Fibroblast of skin of abdomen (primary cell): Measurements from ENCODE around the gene CHL1. TPM values are rescaled to one million over a fixed set of nuclear protein-coding genes. Genes with fewer than 3 reads are reported as not detected.

Experiments
- DNase-seq: peaks from one replicate; pipeline ENCODE4 v3.0.0-alpha.2; 2013
- polyA plus RNA-seq, 2 experiments: library from polyadenylated mRNA; unstranded; fragments of 120-200 nt; gene quantifications; one replicate each; pipeline ENCODE4 v1.2.1, GENCODE V29; 2013; ENCODE audit not compliant: insufficient read length in 2 of 2

Gene CHL1
- 0.19 TPM for polyA plus RNA-seq (2013, experiment 1 of 2; ENCODE audit: insufficient read length)
- polyA plus RNA-seq (2013, experiment 2 of 2; ENCODE audit: insufficient read length): 0.14 TPM

GRCh38 chr3:196311-197148 is at the start of gene CHL1:
Gene CHL1, plus strand, starts transcription at chr3:196763. Its CDS starts 123,014 bp downstream, at chr3:319777.
- no peak for DNase-seq

- DNase-seq: no peak
Measured at GRCh38 chr3:151614-152189, 44.9 kb upstream of the CHL1 start.

GRCh38 chr3:159974-160373 is 36.6 kb upstream of the CHL1 start:
- no peak for DNase-seq

GRCh38 chr3:166071-166470 is 30.5 kb upstream of the CHL1 start:
- no peak for DNase-seq

- no peak for DNase-seq
Measured at GRCh38 chr3:166799-167198, 29.8 kb upstream of the CHL1 start.

GRCh38 chr3:173886-174285 is 22.7 kb upstream of the CHL1 start:
- no peak for DNase-seq

- DNase-seq: no peak
Measured at GRCh38 chr3:184976-185375, 11.6 kb upstream of the CHL1 start.

- DNase-seq: no peak
Measured at GRCh38 chr3:192215-192929, 4.2 kb upstream of the CHL1 start.

- no peak for DNase-seq
Measured at GRCh38 chr3:194001-194400, 2.6 kb upstream of the CHL1 start.

- no peak for DNase-seq
Measured at GRCh38 chr3:194421-194820, 2.1 kb upstream of the CHL1 start.

- DNase-seq: no peak
Measured at GRCh38 chr3:195666-196065, 897 bp upstream of the CHL1 start.

GRCh38 chr3:197149-197827 is 725 bp downstream of the CHL1 start:
- DNase-seq: no peak

- DNase-seq: no peak
Measured at GRCh38 chr3:197828-198491, 1.4 kb downstream of the CHL1 start.

- no peak for DNase-seq
Measured at GRCh38 chr3:199835-200234, 3.3 kb downstream of the CHL1 start.

- DNase-seq: no peak
Measured at GRCh38 chr3:200758-201325, 4.3 kb downstream of the CHL1 start.

- no peak for DNase-seq
Measured at GRCh38 chr3:204102-204501, 7.5 kb downstream of the CHL1 start.

- DNase-seq: no peak
Measured at GRCh38 chr3:207973-208372, 11.4 kb downstream of the CHL1 start.

- no peak for DNase-seq
Measured at GRCh38 chr3:210669-211068, 14.1 kb downstream of the CHL1 start.

GRCh38 chr3:212432-212831 is 15.9 kb downstream of the CHL1 start:
- no peak for DNase-seq

- no peak for DNase-seq
Measured at GRCh38 chr3:217099-217813, 20.7 kb downstream of the CHL1 start.

GRCh38 chr3:217948-218347 is 21.4 kb downstream of the CHL1 start:
- DNase-seq: no peak
